AG04450 (cell line): ENCODE data around the gene CNTNAP2. TPM values are rescaled to one million over a fixed set of nuclear protein-coding genes. Genes with fewer than 3 reads are reported as not detected.
"Not testable (repeated sequence)": the region's sequence is repeated elsewhere in the genome, so short reads cannot be mapped to it uniquely, and the experiment has no call there.

Experiments
- CTCF ChIA-PET: fragments of 300-600, 350-600 bp; formaldehyde crosslinking; extraction: SDS; loops from one replicate; lab custom pipeline; 2022; ENCODE audit warnings: antibody characterized with exemption, inconsistent platforms; lab: Charles Lee
- POLR2A ChIA-PET: fragments of 350-600 bp; formaldehyde crosslinking; extraction: SDS; loops from one replicate; lab custom pipeline; 2021; ENCODE audit warnings: antibody characterized with exemption, inconsistent platforms; lab: Yijun Ruan, JAX
- DNase-seq: peaks from one replicate; pipeline ENCODE4 v3.0.0-alpha.2; 2011; ENCODE audit warnings: low read depth, low spot score
- H3K27ac ChIP-seq: one replicate; pipeline ENCODE4 v1.5.1; 2012; ENCODE audit warnings: low read depth, low read length, control low read depth
- H3K27me3 ChIP-seq: one replicate; pipeline ENCODE4 v1.6.0; 2012; ENCODE audit warnings: low read length; ENCODE audit not compliant: control insufficient read depth, insufficient read depth
- H3K4me3 ChIP-seq: 2 replicates; pipeline ENCODE4 v1.5.1; 2011; ENCODE audit warnings: mild to moderate bottlenecking, low read depth, low read length, control low read depth
- H3K9me3 ChIP-seq: 2 replicates; pipeline ENCODE4 v1.5.1; 2012; ENCODE audit warnings: low read length; ENCODE audit not compliant: control insufficient read depth, insufficient read depth
- CTCF ChIP-seq: IDR thresholded peaks from 2 replicates; pipeline ENCODE4 v1.5.1; 2011; ENCODE audit warnings: low read depth, low read length, control low read depth, inconsistent platforms
- polyA plus RNA-seq: library from polyadenylated mRNA; depleted of rRNA; stranded (reverse); fragments of >200 nt; gene quantifications from 2 replicates; pipeline ENCODE4 v1.2.3, GENCODE V29; 2011

The CNTNAP2 gene
- polyA plus RNA-seq, 1 experiment = not detected

GRCh38 chr7:148299350-148300276 is 2183.0 kb downstream of the CNTNAP2 start:
- POLR2A ChIA-PET = no interaction called here
- no peak for TF ChIP-seq CTCF
- DNase-seq = no peak
- CTCF ChIA-PET = no interaction called here
- H3K9me3 ChIP-seq = peaks cover 21% of the 10 kb centered on the region
- H3K27me3 ChIP-seq = no peaks in the 10 kb centered on the region
- H3K4me3 ChIP-seq = no peak overlapping the region
- no peak overlapping the region for H3K27ac ChIP-seq

GRCh38 chr7:148302436-148302835 is 2185.8 kb downstream of the CNTNAP2 start:
- peaks cover 18% of the 10 kb centered on the region for H3K9me3 ChIP-seq
- POLR2A ChIA-PET, CTCF ChIA-PET: not testable (repeated sequence)

GRCh38 chr7:148303295-148304082 is 2186.9 kb downstream of the CNTNAP2 start:
- TF ChIP-seq CTCF = no peak
- H3K9me3 ChIP-seq = peaks cover 17% of the 10 kb centered on the region
- H3K4me3 ChIP-seq = no peak overlapping the region
- no peaks in the 10 kb centered on the region for H3K27me3 ChIP-seq
- POLR2A ChIA-PET = no interaction called here
- CTCF ChIA-PET = no interaction called here
- DNase-seq = no peak
- no peak overlapping the region for H3K27ac ChIP-seq

More at GRCh38 chr7:148302436-148302835, 2185.8 kb downstream of the CNTNAP2 start:
- not testable (repeated sequence) for H3K4me3 ChIP-seq, H3K27me3 ChIP-seq, H3K27ac ChIP-seq, DNase-seq

GRCh38 chr7:148304083-148304335 is 2187.4 kb downstream of the CNTNAP2 start:
- Histone ChIP-seq H3K4me3 (no peak overlapping the region), H3K27me3 (no peaks in the 10 kb centered on the region), H3K9me3 (peaks cover 12% of the 10 kb centered on the region; the same call in 1 of the 2 replicates), H3K27ac (no peak overlapping the region)
- CTCF ChIA-PET = no interaction called here
- no peak for DNase-seq
- POLR2A ChIA-PET = no interaction called here
- no peak for TF ChIP-seq CTCF

- Histone ChIP-seq H3K27me3 (no peaks in the 10 kb centered on the region), H3K4me3 (no peak overlapping the region), H3K27ac (no peak overlapping the region), H3K9me3 (peaks cover 8% of the 10 kb centered on the region; the same call in 1 of the 2 replicates)
- POLR2A ChIA-PET = no interaction called here
- CTCF ChIA-PET = no interaction called here
- TF ChIP-seq CTCF = no peak
- no peak for DNase-seq
Measured at GRCh38 chr7:148304456-148304855, 2187.9 kb downstream of the CNTNAP2 start.
